Measurements from ENCODE around the gene SLC2A6. TPM values are rescaled to one million over a fixed set of nuclear protein-coding genes. Genes with fewer than 3 reads are reported as not detected.

The SLC2A6 gene
- total and polyA plus RNA-seq, 10 of the 15 experiments (the other 5 are each of a cell fraction or from before 2014, with no cell fraction given), result 1.1 to 37.9 (median 18.3) TPM

GRCh38 chr9:133510926-133511505 is 32.1 kb upstream of the SLC2A6 start:
- Histone ChIP-seq H3K9ac (ENCODE audit: control insufficient read depth, insufficient read depth, low read length) (no peak overlapping the region), H3K4me1 (ENCODE audit: control insufficient read depth, insufficient read depth, low read length) (no peaks in the 10 kb centered on the region), H3K4me2 (ENCODE audit: control insufficient read depth, insufficient read depth) (no peak overlapping the region), H3K9me3 (replicated peaks; ENCODE audit: control insufficient read depth, insufficient read depth, low read length) (no peaks in the 10 kb centered on the region), H2AFZ (ENCODE audit: control insufficient read depth, low read depth, low read length) (no peak overlapping the region), H3K36me3 (ENCODE audit: control insufficient read depth in 2 of 2, insufficient read depth in 2 of 2, low read length in 1 of 2) (no peaks in the 10 kb centered on the region), H4K20me1 (ENCODE audit: control insufficient read depth, insufficient read depth) (no peaks in the 10 kb centered on the region), H3K27me3 (replicated peaks in 1 of 2; ENCODE audit: control insufficient read depth in 2 of 2, insufficient read depth in 2 of 2, low read length in 1 of 2) (no peaks in the 10 kb centered on the region; a peak in 2 of 4 replicates), H3K27ac (ENCODE audit: control insufficient read depth, insufficient read depth) (no peak overlapping the region), H3K4me3 (no peak overlapping the region), H3K79me2 (ENCODE audit: control insufficient read depth, insufficient read depth, low read length) (no peaks in the 10 kb centered on the region)
- TF ChIP-seq LARP7 (IDR thresholded peaks at IDR 0.05), result no peak
- TF ChIP-seq NFIC (IDR thresholded peaks at IDR 0.05; ENCODE audit: low read depth, low read length), result no peak
- TF ChIP-seq SIN3A (IDR thresholded peaks at IDR 0.05; ENCODE audit: low read depth, low read length), result no peak
- TF ChIP-seq BACH1 (IDR thresholded peaks at IDR 0.05; ENCODE audit: borderline replicate concordance), result no peak
- TF ChIP-seq TARDBP (IDR thresholded peaks at IDR 0.05; ENCODE audit: borderline replicate concordance), result no peak
- TF ChIP-seq STAT1 (conservative IDR thresholded peaks at IDR 0.05), result no peak
- TF ChIP-seq TBL1XR1 (IDR thresholded peaks at IDR 0.05; ENCODE audit: low read depth, low read length), result no peak
- no peak for TF ChIP-seq CREB1 (IDR thresholded peaks at IDR 0.05; ENCODE audit: low read depth)
- TF ChIP-seq PAX5 (IDR thresholded peaks at IDR 0.05; ENCODE audit: borderline replicate concordance, low read depth, low read length), result no peak
- no peak for TF ChIP-seq KLF5 (IDR thresholded peaks at IDR 0.05; ENCODE audit: partially characterized antibody)
- no peak for TF ChIP-seq IKZF1 (conservative IDR thresholded peaks at IDR 0.05)
- no peak for TF ChIP-seq BRCA1 (IDR thresholded peaks at IDR 0.05; ENCODE audit: low read depth, low read length)
- no peak for TF ChIP-seq ATF7 (IDR thresholded peaks at IDR 0.05; ENCODE audit: low read depth)
- TF ChIP-seq RB1 (IDR thresholded peaks at IDR 0.05; ENCODE audit: borderline replicate concordance), result no peak
- TF ChIP-seq TCF3 (IDR thresholded peaks at IDR 0.05; ENCODE audit: borderline replicate concordance, insufficient read depth, low read depth, low read length), result no peak
- TF ChIP-seq, protein P1, sequence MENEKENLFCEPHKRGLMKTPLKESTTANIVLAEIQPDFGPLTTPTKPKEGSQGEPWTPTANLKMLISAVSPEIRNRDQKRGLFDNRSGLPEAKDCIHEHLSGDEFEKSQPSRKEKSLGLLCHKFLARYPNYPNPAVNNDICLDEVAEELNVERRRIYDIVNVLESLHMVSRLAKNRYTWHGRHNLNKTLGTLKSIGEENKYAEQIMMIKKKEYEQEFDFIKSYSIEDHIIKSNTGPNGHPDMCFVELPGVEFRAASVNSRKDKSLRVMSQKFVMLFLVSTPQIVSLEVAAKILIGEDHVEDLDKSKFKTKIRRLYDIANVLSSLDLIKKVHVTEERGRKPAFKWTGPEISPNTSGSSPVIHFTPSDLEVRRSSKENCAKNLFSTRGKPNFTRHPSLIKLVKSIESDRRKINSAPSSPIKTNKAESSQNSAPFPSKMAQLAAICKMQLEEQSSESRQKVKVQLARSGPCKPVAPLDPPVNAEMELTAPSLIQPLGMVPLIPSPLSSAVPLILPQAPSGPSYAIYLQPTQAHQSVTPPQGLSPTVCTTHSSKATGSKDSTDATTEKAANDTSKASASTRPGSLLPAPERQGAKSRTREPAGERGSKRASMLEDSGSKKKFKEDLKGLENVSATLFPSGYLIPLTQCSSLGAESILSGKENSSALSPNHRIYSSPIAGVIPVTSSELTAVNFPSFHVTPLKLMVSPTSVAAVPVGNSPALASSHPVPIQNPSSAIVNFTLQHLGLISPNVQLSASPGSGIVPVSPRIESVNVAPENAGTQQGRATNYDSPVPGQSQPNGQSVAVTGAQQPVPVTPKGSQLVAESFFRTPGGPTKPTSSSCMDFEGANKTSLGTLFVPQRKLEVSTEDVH (IDR thresholded peaks at IDR 0.05; ENCODE audit: low read depth, partially characterized antibody), result no peak
- TF ChIP-seq, protein P2, sequence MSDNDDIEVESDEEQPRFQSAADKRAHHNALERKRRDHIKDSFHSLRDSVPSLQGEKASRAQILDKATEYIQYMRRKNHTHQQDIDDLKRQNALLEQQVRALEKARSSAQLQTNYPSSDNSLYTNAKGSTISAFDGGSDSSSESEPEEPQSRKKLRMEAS (IDR thresholded peaks at IDR 0.05; ENCODE audit: low read depth, low read length), result no peak
- TF ChIP-seq, protein P3, sequence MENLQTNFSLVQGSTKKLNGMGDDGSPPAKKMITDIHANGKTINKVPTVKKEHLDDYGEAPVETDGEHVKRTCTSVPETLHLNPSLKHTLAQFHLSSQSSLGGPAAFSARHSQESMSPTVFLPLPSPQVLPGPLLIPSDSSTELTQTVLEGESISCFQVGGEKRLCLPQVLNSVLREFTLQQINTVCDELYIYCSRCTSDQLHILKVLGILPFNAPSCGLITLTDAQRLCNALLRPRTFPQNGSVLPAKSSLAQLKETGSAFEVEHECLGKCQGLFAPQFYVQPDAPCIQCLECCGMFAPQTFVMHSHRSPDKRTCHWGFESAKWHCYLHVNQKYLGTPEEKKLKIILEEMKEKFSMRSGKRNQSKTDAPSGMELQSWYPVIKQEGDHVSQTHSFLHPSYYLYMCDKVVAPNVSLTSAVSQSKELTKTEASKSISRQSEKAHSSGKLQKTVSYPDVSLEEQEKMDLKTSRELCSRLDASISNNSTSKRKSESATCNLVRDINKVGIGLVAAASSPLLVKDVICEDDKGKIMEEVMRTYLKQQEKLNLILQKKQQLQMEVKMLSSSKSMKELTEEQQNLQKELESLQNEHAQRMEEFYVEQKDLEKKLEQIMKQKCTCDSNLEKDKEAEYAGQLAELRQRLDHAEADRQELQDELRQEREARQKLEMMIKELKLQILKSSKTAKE (IDR thresholded peaks at IDR 0.05; ENCODE audit: low read depth, poor library complexity, severe bottlenecking), result no peak
- no peak for TF ChIP-seq PAX8 (IDR thresholded peaks at IDR 0.05)
- no peak for TF ChIP-seq FOXK2 (IDR thresholded peaks at IDR 0.05)
- no TSS peak for BruUV-seq (replicated peaks)
- ChIA-PET CTCF (no interaction called here), POLR2A (no interaction called here), SMC1A (ENCODE audit: uncharacterized antibody, unreplicated experiment) (no interaction called here), RAD21 (ENCODE audit: unreplicated experiment) (no interaction called here)
- intact Hi-C loops (cut with micrococcal nuclease; ENCODE audit: unreplicated experiment) (no loop called here), in situ Hi-C loops (cut with MboI) (no loop called here)
- DNase-seq (ENCODE audit: low read depth, low spot score), result no peak
- 55% methylated on average over 27 of the region's 27 CpGs for WGBS (ENCODE audit: insufficient coverage, insufficient replicate concordance, low lambda C conversion rate, missing lambda C conversion rate)
- ATAC-seq, result no peak
- no peak for FAIRE-seq
